A673 (cell line): ENCODE results near the gene HDAC4.

Source experiments
- CTCF ChIP-seq: fragments of 300-800, 200-600 bp; sonication (generic); conservative IDR thresholded peaks from 2 replicates; pipeline ENCODE4 v1.5.1; 2017; ENCODE audit warnings: low read depth, mild to moderate bottlenecking, antibody characterized with exemption, low read length, moderate library complexity, mixed read lengths
- EZH2 ChIP-seq: fragments of 200-600 bp; sonication (generic); IDR thresholded peaks from 2 replicates; pipeline ENCODE4 v1.6.1; 2017; ENCODE audit warnings: borderline replicate concordance, low read depth, mild to moderate bottlenecking, mixed read lengths, antibody characterized with exemption, low read length; ENCODE audit not compliant: poor library complexity, severe bottlenecking

DNA sequence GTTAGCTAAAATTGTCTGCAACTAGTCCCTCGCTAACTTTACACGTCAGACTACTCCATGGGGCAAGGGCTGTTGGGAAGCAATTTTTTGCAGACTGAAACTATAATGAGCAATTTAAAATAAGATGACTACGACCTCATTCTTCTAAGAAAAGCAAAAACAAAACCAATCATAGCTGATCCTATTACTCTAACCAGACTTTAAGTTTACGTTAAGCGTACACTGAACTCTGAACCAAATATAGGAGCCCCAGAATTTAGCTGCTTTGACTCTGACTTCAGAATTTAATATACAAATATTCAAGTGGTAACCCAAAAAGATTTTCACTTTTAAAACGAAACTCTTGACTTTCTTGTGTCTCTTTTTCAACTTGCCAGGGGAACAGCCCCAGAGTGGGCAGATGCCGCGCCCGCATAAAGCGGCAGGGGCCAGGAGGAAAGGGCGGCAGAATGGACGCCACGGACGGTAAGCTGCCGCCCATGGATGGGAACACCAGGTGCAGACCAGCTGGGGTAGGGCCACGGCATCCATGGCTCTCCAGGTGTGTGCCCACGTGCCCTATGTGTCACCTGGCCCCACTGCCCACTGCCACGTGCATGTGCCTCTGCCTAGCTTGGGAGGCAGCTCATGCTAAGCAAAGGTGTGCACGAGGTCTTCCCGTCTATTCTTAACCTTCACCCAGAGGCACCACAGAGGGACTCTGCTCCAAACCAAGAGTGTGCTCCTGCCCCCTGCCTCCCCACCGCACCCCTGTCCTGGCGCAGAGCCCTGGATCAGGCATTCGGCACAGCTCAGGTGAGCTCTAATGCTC lies 217.6 kb downstream of the HDAC4 start:
- TF ChIP-seq CTCF: no peak
- TF ChIP-seq EZH2: no peak
